Natural killer cell (primary cell): ENCODE data around the gene KYNU. TPM values are rescaled to one million over a fixed set of nuclear protein-coding genes. Genes with fewer than 3 reads are reported as not detected.

Source experiments
- ATAC-seq, 3 donors: fragments of 150-1000 bp in 2 of 3; fragments of 200-7000 bp in 1 of 3; cut with Tn5 transposase; 1 replicate in 1 of 3; 2 replicates in 2 of 3; pipeline ENCODE4 v1.10.0; 2021; ENCODE audit warnings: mild to moderate bottlenecking in 2 of 3, moderate library complexity in 2 of 3
- DNase-seq, 2 donors: peaks; one replicate each; pipeline versions ENCODE4 v3.0.0 to v3.0.0-alpha.2; 2013 to 2021; ENCODE audit warnings: mixed read lengths in 1 of 2
- H3K27ac ChIP-seq: one replicate; pipeline ENCODE4 v1.5.1; 2013; ENCODE audit warnings: mild to moderate bottlenecking, low read length
- H3K27me3 ChIP-seq: one replicate; pipeline ENCODE4 v1.6.1; 2013; ENCODE audit warnings: low read length; ENCODE audit not compliant: control insufficient read depth, insufficient read depth
- H3K36me3 ChIP-seq: one replicate; pipeline ENCODE4 v1.6.1; 2013; ENCODE audit warnings: low read length; ENCODE audit not compliant: control insufficient read depth, insufficient read depth
- H3K4me1 ChIP-seq: one replicate; pipeline ENCODE4 v1.6.1; 2013; ENCODE audit warnings: low read length; ENCODE audit not compliant: control insufficient read depth, insufficient read depth
- H3K4me3 ChIP-seq: one replicate; pipeline ENCODE4 v1.5.1; 2013; ENCODE audit warnings: low read length
- H3K9me3 ChIP-seq: one replicate; pipeline ENCODE4 v1.6.1; 2013; ENCODE audit warnings: low read length; ENCODE audit not compliant: control insufficient read depth, insufficient read depth
- H3K27ac Mint-ChIP-seq, 2 donors: one replicate each; pipeline ENCODE4 v1.8.0; 2022; ENCODE audit warnings: mild to moderate bottlenecking in 2 of 2, mixed read lengths in 2 of 2, moderate library complexity in 1 of 2
- H3K27me3 Mint-ChIP-seq, 2 donors: one replicate each; pipeline ENCODE4 v1.8.0; 2022; ENCODE audit warnings: low read depth in 2 of 2, mixed read lengths in 2 of 2
- H3K36me3 Mint-ChIP-seq: one replicate; pipeline ENCODE4 v1.8.0; 2022; ENCODE audit warnings: mixed read lengths
- H3K4me1 Mint-ChIP-seq, 2 donors: one replicate each; pipeline ENCODE4 v1.8.0; 2022; ENCODE audit warnings: mixed read lengths in 2 of 2
- H3K4me3 Mint-ChIP-seq: one replicate; pipeline ENCODE4 v1.8.0; 2022; ENCODE audit warnings: mild to moderate bottlenecking, moderate library complexity, mixed read lengths
- H3K9me3 Mint-ChIP-seq, 2 donors: one replicate each; pipeline ENCODE4 v1.8.0; 2022; ENCODE audit warnings: mixed read lengths in 2 of 2
- CTCF ChIP-seq: fragments of 200-600 bp; IDR thresholded peaks from one replicate; pipeline ENCODE4 v1.8.0; 2022; ENCODE audit warnings: antibody characterized with exemption
- WGBS: methylation state at CpG from one replicate; pipeline ENCODE4 v1.1.7; 2013; ENCODE audit warnings: missing lambda C conversion rate; ENCODE audit not compliant: insufficient coverage; 5-methylcytosine and 5-hydroxymethylcytosine counted together
- intact Hi-C: fragments of 100-400 bp; cut with micrococcal nuclease; formaldehyde crosslinking; loops from one replicate; pipeline ENCODE4 v1.14.2; 2022
- total RNA-seq, 4 donors: library from RNA; stranded (reverse); fragments of 120-200 nt in 1 of 4; gene quantifications; one replicate each; pipeline versions ENCODE4 v1.2.3 to v1.2.4, GENCODE V29; 2013 to 2022

The KYNU gene
- total RNA-seq, 3 donors from 2014 or later (not counting 1 experiment from before 2014, with no cell fraction given) = 0.82 to 3.6 (median 3.3) TPM

- Mint-ChIP-seq H3K36me3 (no peaks in the 10 kb centered on the region), H3K27me3 (no peaks in the 10 kb centered on the region), H3K27ac (no peak overlapping the region), H3K9me3 (no peaks in the 10 kb centered on the region), H3K4me1 (peaks cover 27 to 30% of the 10 kb centered on the region in 2 donors), H3K4me3 (no peak overlapping the region)
- no peak for TF ChIP-seq CTCF
- DNase-seq (no peak), ATAC-seq (no peak)
- no peaks in the 10 kb centered on the region for H3K9me3 ChIP-seq
- peaks cover 21% of the 10 kb centered on the region for H3K4me1 ChIP-seq
- H3K27me3 ChIP-seq = no peaks in the 10 kb centered on the region
- H3K4me3 ChIP-seq = no peak overlapping the region
- no peak overlapping the region for H3K27ac ChIP-seq
- intact Hi-C loops = no loop called here
- H3K36me3 ChIP-seq = no peaks in the 10 kb centered on the region
- WGBS = 94% methylated on average over 4 of the region's 5 CpGs
Observed at GRCh38 chr2:142869461-142870106, 7.9 kb upstream of the KYNU start.

DNA sequence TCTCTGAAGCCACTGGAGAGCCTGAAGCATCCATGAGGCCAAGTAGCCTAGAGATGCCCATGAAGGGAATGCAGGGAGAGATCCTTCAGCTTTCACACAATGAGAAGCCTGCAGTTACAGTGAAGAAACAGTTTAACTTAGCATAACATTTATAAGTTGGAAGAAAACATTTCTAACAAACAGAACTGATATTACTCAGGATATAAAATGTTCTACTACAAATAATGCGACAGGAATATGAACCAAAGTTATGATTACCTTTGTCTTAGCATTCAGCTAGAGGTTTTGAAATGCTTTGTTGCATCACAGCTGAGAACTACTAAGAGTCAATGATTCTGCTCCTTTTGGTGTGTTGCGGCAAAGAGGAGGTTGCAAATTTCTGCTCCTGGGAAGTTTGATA lies 6.9 kb upstream of the KYNU start:
- Histone ChIP-seq H3K27ac (no peak overlapping the region), H3K9me3 (no peaks in the 10 kb centered on the region), H3K4me1 (peaks cover 21% of the 10 kb centered on the region), H3K36me3 (no peaks in the 10 kb centered on the region), H3K27me3 (no peaks in the 10 kb centered on the region), H3K4me3 (no peak overlapping the region)
- no peak for DNase-seq
- ATAC-seq = no peak
- H3K27ac Mint-ChIP-seq = no peak overlapping the region
- no peaks in the 10 kb centered on the region for H3K36me3 Mint-ChIP-seq
- no peaks in the 10 kb centered on the region for H3K9me3 Mint-ChIP-seq
- intact Hi-C loops = no loop called here
- H3K4me1 Mint-ChIP-seq = peaks cover 26 to 28% of the 10 kb centered on the region in 2 donors
- no peaks in the 10 kb centered on the region for H3K27me3 Mint-ChIP-seq
- no peak for TF ChIP-seq CTCF
- no peak overlapping the region for H3K4me3 Mint-ChIP-seq
- 96% methylated on average over 2 of the region's 2 CpGs for WGBS

GRCh38 chr2:142871396-142871795 lies 6.1 kb upstream of the KYNU start:
- intact Hi-C loops = no loop called here
- WGBS = 90% methylated on average over 6 of the region's 6 CpGs
- Histone ChIP-seq H3K4me3 (no peak overlapping the region), H3K27me3 (no peaks in the 10 kb centered on the region), H3K4me1 (peaks cover 18% of the 10 kb centered on the region), H3K9me3 (no peaks in the 10 kb centered on the region), H3K27ac (no peak overlapping the region), H3K36me3 (no peaks in the 10 kb centered on the region)
- ATAC-seq (no peak), DNase-seq (no peak)
- Mint-ChIP-seq H3K27me3 (no peaks in the 10 kb centered on the region), H3K27ac (no peak overlapping the region), H3K4me3 (no peak overlapping the region), H3K4me1 (peaks cover 20 to 22% of the 10 kb centered on the region in 2 donors), H3K9me3 (no peaks in the 10 kb centered on the region), H3K36me3 (no peaks in the 10 kb centered on the region)
- TF ChIP-seq CTCF = no peak
